RWPE1 (cell line): Measurements from ENCODE around the gene CALHM1.

Source experiments
- CTCF ChIA-PET: fragments of 350-600 bp; sonication (Branson Sonifier 250); formaldehyde crosslinking; extraction: SDS; loops from one replicate; lab custom pipeline; 2021; lab: Yijun Ruan, JAX
- POLR2A ChIA-PET: fragments of 400-600 bp; formaldehyde crosslinking; extraction: SDS; loops from one replicate; lab custom pipeline; 2020; ENCODE audit warnings: antibody characterized with exemption; ENCODE audit not compliant: low non-redundant PET; lab: Yijun Ruan, JAX
- DNase-seq: peaks from one replicate; pipeline ENCODE4 v3.0.0; 2012; ENCODE audit warnings: low spot score
- H3K27ac ChIP-seq: fragments of 450-650 bp; 2 replicates; pipeline ENCODE4 v1.5.1; 2017
- CTCF ChIP-seq: fragments of 450-650 bp; conservative IDR thresholded peaks from 2 replicates; pipeline ENCODE4 v1.5.1; 2017; ENCODE audit warnings: low read depth, mild to moderate bottlenecking

The CALHM1 gene

GRCh38 chr10:103439776-103440175 is 18.9 kb downstream of the CALHM1 start:
- H3K27ac ChIP-seq: no peak overlapping the region; the same call in 1 of the 2 replicates
- no peak for TF ChIP-seq CTCF

GRCh38 chr10:103433858-103434257 is 24.8 kb downstream of the CALHM1 start:
- TF ChIP-seq CTCF: no peak
- ChIA-PET POLR2A (no interaction called here), CTCF (interaction anchor here (1.6 kb wide), 1 partner anchor 52 kb away, joined by 3 read pairs; no protein-coding TSS in a partner anchor)
- no peak overlapping the region for H3K27ac ChIP-seq
- DNase-seq: no peak

More at GRCh38 chr10:103439776-103440175, 18.9 kb downstream of the CALHM1 start:
- POLR2A ChIA-PET: no interaction called here
- CTCF ChIA-PET: interaction anchor here (0.5 kb wide), 1 partner anchor 15 kb away, joined by 3 read pairs; no protein-coding TSS in a partner anchor
- DNase-seq: no peak

- no peak overlapping the region for H3K27ac ChIP-seq
- ChIA-PET CTCF (no interaction called here), POLR2A (no interaction called here)
- DNase-seq: no peak
- TF ChIP-seq CTCF: no peak
Measured at GRCh38 chr10:103431902-103432301, 26.8 kb downstream of the CALHM1 start.

- POLR2A ChIA-PET: no interaction called here
- CTCF ChIA-PET: no interaction called here
- no peak for DNase-seq
- TF ChIP-seq CTCF: no peak
- no peak overlapping the region for H3K27ac ChIP-seq
Measured at GRCh38 chr10:103429647-103430046, 29.1 kb downstream of the CALHM1 start.

- POLR2A ChIA-PET: no interaction called here
- no peak for DNase-seq
- H3K27ac ChIP-seq: no peak overlapping the region
- CTCF ChIA-PET: interaction anchor here (1.7 kb wide), 1 partner anchor 56 kb away, joined by 4 read pairs; no protein-coding TSS in a partner anchor
- TF ChIP-seq CTCF: no peak
Measured at GRCh38 chr10:103428989-103429643, 29.6 kb downstream of the CALHM1 start.

- ChIA-PET CTCF (interaction anchor here (0.7 to 1.7 kb wide), 2 partner anchors 44 to 58 kb away, joined by 3 to 4 read pairs; no protein-coding TSS in a partner anchor), POLR2A (no interaction called here)
- no peak for TF ChIP-seq CTCF
- H3K27ac ChIP-seq: no peak overlapping the region
- no peak for DNase-seq
Measured at GRCh38 chr10:103427866-103428265, 30.8 kb downstream of the CALHM1 start.
